Posterior cingulate gyrus (tissue), 11 donors: ENCODE measurements around the gene VTCN1.
"Not testable (repeated sequence)": the region's sequence is repeated elsewhere in the genome, so short reads cannot be mapped to it uniquely, and the experiment has no call there.

ENCODE experiments used
- DNase-seq, 10 donors: peaks; one replicate each; pipeline versions ENCODE4 v3.0.0 to v3.0.0-alpha.2; 2020 to 2021; ENCODE audit warnings: mixed read lengths in 3 of 10
- intact Hi-C: fragments of 100-400 bp; cut with DNase I; formaldehyde crosslinking; loops from one replicate; pipeline ENCODE4 v1.15.1; 2023

Gene VTCN1

GRCh38 chr1:117105722-117106121, 105.0 kb downstream of the VTCN1 start:
- intact Hi-C loops = no loop called here
- DNase-seq = no peak

GRCh38 chr1:117104986-117105385, 105.7 kb downstream of the VTCN1 start:
- intact Hi-C loops = no loop called here
- DNase-seq = no peak

- DNase-seq, intact Hi-C loops: not testable (repeated sequence)
Observed at GRCh38 chr1:117101858-117102257, 108.9 kb downstream of the VTCN1 start.

- intact Hi-C loops = no loop called here
- DNase-seq = no peak
Observed at GRCh38 chr1:117101334-117101733, 109.4 kb downstream of the VTCN1 start.

- no peak for DNase-seq
- intact Hi-C loops = no loop called here
Observed at GRCh38 chr1:117098287-117098890, 112.3 kb downstream of the VTCN1 start.

GRCh38 chr1:117097443-117097842, 113.3 kb downstream of the VTCN1 start:
- DNase-seq = no peak
- intact Hi-C loops = no loop called here

GRCh38 chr1:117096951-117097408, 113.7 kb downstream of the VTCN1 start:
- no peak for DNase-seq
- intact Hi-C loops = no loop called here

- DNase-seq = no peak
- intact Hi-C loops = no loop called here
Observed at GRCh38 chr1:117094841-117095604, 115.7 kb downstream of the VTCN1 start.

- intact Hi-C loops = no loop called here
- DNase-seq = no peak
Observed at GRCh38 chr1:117093870-117094621, 116.7 kb downstream of the VTCN1 start.
